GM20431 (cell line): ENCODE measurements around the gene THAP7.
"Not testable (repeated sequence)": the region's sequence is repeated elsewhere in the genome, so short reads cannot be mapped to it uniquely, and the experiment has no call there.

Experiments
- in situ Hi-C: fragments of 300-500 bp; cut with MseI, MboI; formaldehyde crosslinking; loops from one replicate; pipeline ENCODE4 v1.15.0; 2020; ENCODE audit warnings: low sequenced_read_pairs; ENCODE audit not compliant: unreplicated experiment

THAP7 gene

GRCh38 chr22:21014726-21015465, 13.0 kb upstream of the THAP7 start, which contains the start of gene P2RX6:
TSS of gene P2RX6 (plus strand) at chr22:21015165. CDS start at chr22:21015175, 10 bp downstream.
- in situ Hi-C loops = no loop called here

- in situ Hi-C loops = no loop called here
These were observed 12.3 kb upstream of the THAP7 start for GRCh38 chr22:21014202-21014725.

- in situ Hi-C loops = no loop called here
These were observed 11.8 kb upstream of the THAP7 start for GRCh38 chr22:21013657-21014201.

- in situ Hi-C loops = no loop called here
These were observed 10.8 kb upstream of the THAP7 start for GRCh38 chr22:21012446-21013407.

GRCh38 chr22:21010426-21011113, 8.7 kb upstream of the THAP7 start:
- in situ Hi-C loops = no loop called here

- in situ Hi-C loops = no loop called here
These were observed 7.9 kb upstream of the THAP7 start for GRCh38 chr22:21009638-21010425.

GRCh38 chr22:21009208-21009607, 7.3 kb upstream of the THAP7 start:
- in situ Hi-C loops = not testable (repeated sequence)

- in situ Hi-C loops = no loop called here
These were observed 1.9 kb upstream of the THAP7 start for GRCh38 chr22:21003782-21004181.

GRCh38 chr22:21000987-21001600, 824 bp downstream of the THAP7 start:
- in situ Hi-C loops = no loop called here

- in situ Hi-C loops = no loop called here
These were observed 1.5 kb downstream of the THAP7 start for GRCh38 chr22:21000207-21000986.

- in situ Hi-C loops = no loop called here
These were observed 2.3 kb downstream of the THAP7 start for GRCh38 chr22:20999350-21000206.

- in situ Hi-C loops = no loop called here
These were observed 3.2 kb downstream of the THAP7 start for GRCh38 chr22:20998411-20999336.

- in situ Hi-C loops = no loop called here
These were observed 4.2 kb downstream of the THAP7 start for GRCh38 chr22:20997536-20998257.

- in situ Hi-C loops = no loop called here
These were observed 5.1 kb downstream of the THAP7 start for GRCh38 chr22:20996598-20997535.
